Osteoblast (primary cell): ENCODE data around the gene KDM1B. TPM values are rescaled to one million over a fixed set of nuclear protein-coding genes. Genes with fewer than 3 reads are reported as not detected.
"Not testable (repeated sequence)": the region's sequence is repeated elsewhere in the genome, so short reads cannot be mapped to it uniquely, and the experiment has no call there.

Experiments
- DNase-seq: peaks from one replicate; pipeline ENCODE4 v3.0.0; 2011; ENCODE audit warnings: low spot score, mixed read lengths; ENCODE audit not compliant: insufficient read length; ENCODE audit errors: missing footprints
- H2AFZ ChIP-seq: 2 replicates; pipeline ENCODE4 v1.6.0; 2011; ENCODE audit warnings: mild to moderate bottlenecking, low read length
- H3K27ac ChIP-seq: 2 replicates; pipeline ENCODE4 v1.5.1; 2011; ENCODE audit warnings: mild to moderate bottlenecking, low read depth, low read length, moderate library complexity
- H3K27me3 ChIP-seq: 2 replicates; pipeline ENCODE4 v1.6.0; 2012; ENCODE audit warnings: mild to moderate bottlenecking, control low read depth, inconsistent platforms, low read length, moderate library complexity; ENCODE audit not compliant: insufficient read depth
- H3K36me3 ChIP-seq: 2 replicates; pipeline ENCODE4 v1.5.1; 2011; ENCODE audit warnings: mild to moderate bottlenecking, low read length, control low read depth, moderate library complexity; ENCODE audit not compliant: insufficient read depth
- H3K4me1 ChIP-seq: 2 replicates; pipeline ENCODE4 v1.5.1; 2011; ENCODE audit warnings: mild to moderate bottlenecking, low read length, control low read depth, moderate library complexity; ENCODE audit not compliant: insufficient read depth
- H3K4me2 ChIP-seq: 2 replicates; pipeline ENCODE4 v1.6.0; 2011; ENCODE audit warnings: mild to moderate bottlenecking, low read length; ENCODE audit not compliant: insufficient read depth
- H3K4me3 ChIP-seq: fragments of 200-600 bp; sonication (generic); 3 replicates; pipeline ENCODE4 v1.5.1; 2012; ENCODE audit warnings: mild to moderate bottlenecking, low read length, inconsistent platforms; ENCODE audit not compliant: insufficient read depth
- H3K79me2 ChIP-seq: 2 replicates; pipeline ENCODE4 v1.6.0; 2012; ENCODE audit warnings: mild to moderate bottlenecking, low read length, control low read depth, inconsistent platforms; ENCODE audit not compliant: insufficient read depth
- H3K9me3 ChIP-seq: 2 replicates; pipeline ENCODE4 v1.5.1; 2011; ENCODE audit warnings: low read depth, low read length, control low read depth
- H4K20me1 ChIP-seq: 2 replicates; pipeline ENCODE4 v1.6.0; 2012; ENCODE audit warnings: mild to moderate bottlenecking, low read length, control low read depth; ENCODE audit not compliant: insufficient read depth
- total RNA-seq: library from RNA; depleted of rRNA; stranded (reverse); fragments of >200 nt; gene quantifications from 2 replicates; pipeline ENCODE4 v1.2.3, GENCODE V29; 2012
- TF ChIP-seq, protein P1 (sequence below): IDR thresholded peaks from 2 replicates; pipeline ENCODE4 v1.5.1; 2011; ENCODE audit warnings: mild to moderate bottlenecking, low read depth, low read length, moderate library complexity; ENCODE audit errors: extremely low read depth

KDM1B gene
- total RNA-seq, 1 donor: 17.7 TPM

DNA sequence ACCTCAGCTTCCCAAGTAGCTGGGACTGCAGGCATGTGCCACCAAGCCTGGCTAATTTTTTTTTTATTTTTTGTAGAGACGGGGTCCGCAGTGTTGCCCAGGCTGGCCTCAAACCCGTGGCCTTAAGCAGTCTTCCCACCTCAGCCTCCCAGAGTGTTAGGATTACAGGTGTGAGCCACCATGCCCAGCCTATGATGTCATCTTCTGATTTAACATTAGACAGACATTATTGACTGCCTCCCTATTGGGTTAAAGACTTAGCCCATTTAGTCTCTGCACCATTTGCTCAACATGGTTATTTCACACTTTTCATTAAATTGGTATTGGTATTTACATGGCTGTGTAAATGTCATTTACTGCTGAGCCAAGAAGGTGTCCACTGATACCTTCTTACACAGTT, 63.0 kb downstream of the KDM1B start:
- H4K20me1 ChIP-seq: no peaks in the 10 kb centered on the region

DNA sequence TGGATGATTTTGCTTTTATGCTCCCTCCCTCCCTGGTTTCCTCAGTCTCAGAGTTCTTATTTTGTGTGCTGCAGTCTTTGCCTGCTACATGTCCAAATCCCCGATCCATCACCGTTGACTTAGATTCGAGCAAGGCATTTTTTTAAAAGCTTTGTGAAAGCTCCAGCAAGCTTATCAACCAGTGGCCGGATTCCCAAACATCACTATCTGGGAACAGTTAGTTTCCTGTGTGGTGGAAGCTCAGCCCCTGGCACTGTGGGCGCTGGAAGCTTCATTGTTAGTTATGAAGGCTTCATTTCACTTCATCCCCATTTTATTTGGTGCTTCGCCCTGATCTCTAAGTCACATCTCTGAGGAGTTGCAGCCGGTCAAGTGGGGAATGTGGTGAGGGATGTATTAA, 64.4 kb downstream of the KDM1B start:
- TF ChIP-seq, protein P1, sequence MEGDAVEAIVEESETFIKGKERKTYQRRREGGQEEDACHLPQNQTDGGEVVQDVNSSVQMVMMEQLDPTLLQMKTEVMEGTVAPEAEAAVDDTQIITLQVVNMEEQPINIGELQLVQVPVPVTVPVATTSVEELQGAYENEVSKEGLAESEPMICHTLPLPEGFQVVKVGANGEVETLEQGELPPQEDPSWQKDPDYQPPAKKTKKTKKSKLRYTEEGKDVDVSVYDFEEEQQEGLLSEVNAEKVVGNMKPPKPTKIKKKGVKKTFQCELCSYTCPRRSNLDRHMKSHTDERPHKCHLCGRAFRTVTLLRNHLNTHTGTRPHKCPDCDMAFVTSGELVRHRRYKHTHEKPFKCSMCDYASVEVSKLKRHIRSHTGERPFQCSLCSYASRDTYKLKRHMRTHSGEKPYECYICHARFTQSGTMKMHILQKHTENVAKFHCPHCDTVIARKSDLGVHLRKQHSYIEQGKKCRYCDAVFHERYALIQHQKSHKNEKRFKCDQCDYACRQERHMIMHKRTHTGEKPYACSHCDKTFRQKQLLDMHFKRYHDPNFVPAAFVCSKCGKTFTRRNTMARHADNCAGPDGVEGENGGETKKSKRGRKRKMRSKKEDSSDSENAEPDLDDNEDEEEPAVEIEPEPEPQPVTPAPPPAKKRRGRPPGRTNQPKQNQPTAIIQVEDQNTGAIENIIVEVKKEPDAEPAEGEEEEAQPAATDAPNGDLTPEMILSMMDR: no peak
- Histone ChIP-seq H3K27me3 (no peaks in the 10 kb centered on the region), H3K9me3 (no peaks in the 10 kb centered on the region), H2AFZ (no peak overlapping the region), H3K4me3 (no peak overlapping the region), H3K4me1 (peaks cover 9% of the 10 kb centered on the region), H4K20me1 (no peaks in the 10 kb centered on the region), H3K27ac (no peak overlapping the region), H3K79me2 (no peaks in the 10 kb centered on the region), H3K4me2 (no peak overlapping the region), H3K36me3 (peaks cover 32% of the 10 kb centered on the region)
- peak; percentile 23 for DNase-seq

More for the DNA sequence above, 63.0 kb downstream of the KDM1B start:
- TF ChIP-seq, protein P1: no peak
- Histone ChIP-seq H3K4me1 (peaks cover 9% of the 10 kb centered on the region), H3K9me3 (no peaks in the 10 kb centered on the region), H3K79me2 (no peaks in the 10 kb centered on the region), H3K27ac (no peak overlapping the region), H3K27me3 (no peaks in the 10 kb centered on the region), H3K36me3 (peaks cover 19% of the 10 kb centered on the region), H3K4me3 (no peak overlapping the region), H3K4me2 (no peak overlapping the region), H2AFZ (no peak overlapping the region)
- no peak for DNase-seq

DNA sequence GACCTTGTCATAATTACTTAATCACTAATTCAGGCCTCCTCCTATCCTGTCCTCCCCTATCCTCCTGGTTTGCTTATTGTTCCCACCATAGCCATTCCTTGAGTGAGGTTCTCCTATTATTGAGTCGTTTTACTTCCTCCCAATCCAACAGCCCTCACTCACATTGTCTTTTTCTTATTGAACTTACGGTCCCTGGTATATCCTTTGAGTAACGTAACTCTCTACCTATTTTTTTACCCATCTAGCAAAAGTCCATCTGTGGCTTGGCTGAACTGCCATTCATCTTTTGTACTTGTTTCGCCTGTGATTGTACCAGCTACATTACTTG, 66.0 kb downstream of the KDM1B start:
- H3K79me2 ChIP-seq: peaks cover 3% of the 10 kb centered on the region
- no peak overlapping the region for H2AFZ ChIP-seq
- H3K4me3 ChIP-seq: no peak overlapping the region
- TF ChIP-seq, protein P1: no peak
- peaks cover 38% of the 10 kb centered on the region for H3K36me3 ChIP-seq
- H4K20me1 ChIP-seq: no peaks in the 10 kb centered on the region
- no peaks in the 10 kb centered on the region for H3K9me3 ChIP-seq
- no peak for DNase-seq
- H3K4me1 ChIP-seq: peaks cover 3% of the 10 kb centered on the region
- H3K27me3 ChIP-seq: no peaks in the 10 kb centered on the region
- H3K4me2 ChIP-seq: no peak overlapping the region
- no peak overlapping the region for H3K27ac ChIP-seq

DNA sequence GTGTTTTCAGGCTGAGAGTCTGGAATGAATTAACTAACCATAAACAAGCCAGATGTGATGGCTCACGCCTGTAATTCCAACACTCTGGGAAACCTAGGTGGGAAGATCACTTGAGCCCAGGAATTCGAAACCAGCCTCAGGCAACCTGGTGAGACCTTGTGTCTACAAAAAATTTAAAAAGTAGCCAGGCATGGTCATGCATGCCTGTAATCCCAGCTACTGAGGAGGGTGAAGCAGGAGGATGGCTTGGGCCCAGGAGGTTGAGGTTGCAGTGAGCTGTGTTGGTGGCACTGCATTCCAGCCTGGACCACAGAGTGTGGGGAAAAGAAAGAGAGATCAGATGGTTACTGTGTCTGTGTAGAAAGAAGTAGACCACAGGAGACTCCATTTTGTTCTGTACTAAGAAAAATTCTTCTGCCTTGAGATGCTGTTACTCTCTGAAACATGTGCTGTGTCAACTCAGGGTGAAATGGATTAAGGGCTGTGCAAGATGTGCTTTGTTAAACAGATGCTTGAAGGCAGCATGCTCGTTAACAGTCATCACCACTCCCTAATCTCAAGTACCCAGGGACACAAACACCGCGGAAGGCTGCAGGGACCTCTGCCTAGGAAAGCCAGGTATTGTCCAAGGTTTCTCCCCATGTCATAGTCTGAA, 71.4 kb downstream of the KDM1B start:
- H3K4me1 ChIP-seq, H3K4me3 ChIP-seq, H3K4me2 ChIP-seq, H2AFZ ChIP-seq, H4K20me1 ChIP-seq, DNase-seq, H3K9me3 ChIP-seq, H3K27me3 ChIP-seq: not testable (repeated sequence)
- Histone ChIP-seq H3K27ac (peak overlapping the region; percentile 51), H3K36me3 (peaks cover 45% of the 10 kb centered on the region), H3K79me2 (peaks cover 18% of the 10 kb centered on the region)

DNA sequence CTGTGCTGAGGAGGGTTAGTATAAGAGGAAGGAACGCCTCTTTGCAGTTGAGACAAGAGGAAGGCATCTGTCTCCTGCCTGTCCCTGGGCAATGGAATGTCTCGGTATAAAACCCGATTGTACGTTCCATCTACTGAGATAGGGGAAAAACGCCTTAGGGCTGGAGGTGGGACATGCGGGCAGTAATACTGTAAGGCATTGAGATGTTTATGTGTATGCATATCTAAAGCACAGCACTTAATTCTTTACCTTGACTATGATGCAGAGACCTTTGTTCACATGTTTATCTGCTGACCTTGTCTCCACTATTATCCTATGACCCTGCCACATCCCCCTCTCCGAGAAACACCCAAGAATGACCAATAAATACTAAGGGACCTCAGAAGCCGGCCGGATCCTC, 71.9 kb downstream of the KDM1B start:
- not testable (repeated sequence) for H4K20me1 ChIP-seq, H3K9me3 ChIP-seq, H3K4me3 ChIP-seq, H3K4me2 ChIP-seq, DNase-seq, H2AFZ ChIP-seq, H3K4me1 ChIP-seq, H3K27me3 ChIP-seq
- Histone ChIP-seq H3K27ac (peak overlapping the region; percentile 51), H3K79me2 (peaks cover 24% of the 10 kb centered on the region), H3K36me3 (peaks cover 44% of the 10 kb centered on the region)

DNA sequence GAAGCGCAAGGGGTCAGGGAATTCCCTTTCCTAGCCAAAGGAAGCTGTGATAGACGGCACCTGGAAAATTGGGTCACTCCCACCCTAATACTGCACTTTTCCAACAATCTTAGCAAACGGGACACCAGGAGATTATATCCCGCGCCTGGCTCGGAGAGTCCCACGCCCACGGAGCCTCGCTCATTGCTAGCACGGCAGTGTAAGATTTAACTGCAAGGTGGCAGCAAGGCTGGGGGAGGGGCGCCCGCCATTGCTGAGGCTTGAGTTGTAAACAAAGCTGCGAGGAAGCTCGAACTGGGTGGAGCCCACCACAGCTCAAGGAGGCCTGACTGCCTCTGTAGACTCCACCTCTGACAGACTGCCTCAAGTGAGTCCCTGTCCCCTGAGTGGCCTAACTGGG, 73.4 kb downstream of the KDM1B start:
- H3K9me3 ChIP-seq, H3K27me3 ChIP-seq, H2AFZ ChIP-seq, H3K4me3 ChIP-seq, DNase-seq, H3K4me1 ChIP-seq, H3K4me2 ChIP-seq, H3K27ac ChIP-seq, H4K20me1 ChIP-seq: not testable (repeated sequence)
- Histone ChIP-seq H3K36me3 (peaks cover 39% of the 10 kb centered on the region), H3K79me2 (peaks cover 32% of the 10 kb centered on the region)

DNA sequence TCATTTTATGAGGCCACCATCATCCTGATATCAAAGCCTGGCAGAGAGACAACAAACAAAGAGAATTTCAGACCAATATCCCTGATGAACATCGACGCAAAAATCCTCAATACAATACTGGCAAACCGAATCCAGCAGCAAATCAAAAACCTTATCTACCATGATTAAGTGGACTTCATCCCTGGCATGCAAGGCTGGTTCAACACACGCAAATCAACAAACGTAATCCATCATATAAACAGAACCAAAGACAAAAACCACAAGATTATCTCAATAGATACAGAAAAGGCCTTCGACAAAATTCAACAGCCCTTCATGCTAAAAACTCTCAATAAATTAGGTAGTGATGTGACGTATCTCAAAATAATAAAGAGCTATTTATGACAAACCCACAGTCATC, 76.6 kb downstream of the KDM1B start:
- H3K27me3 ChIP-seq, H3K27ac ChIP-seq, H3K4me3 ChIP-seq, H3K9me3 ChIP-seq, H3K4me1 ChIP-seq, H4K20me1 ChIP-seq, H2AFZ ChIP-seq, DNase-seq, H3K4me2 ChIP-seq: not testable (repeated sequence)
- Histone ChIP-seq H3K79me2 (peaks cover 49% of the 10 kb centered on the region), H3K36me3 (peaks cover 29% of the 10 kb centered on the region)
